B cell (primary cell): ENCODE measurements around the gene EZH1. TPM values are rescaled to one million over a fixed set of nuclear protein-coding genes. Genes with fewer than 3 reads are reported as not detected.

Experiments used
- ATAC-seq: fragments of 200-7000 bp; cut with Tn5 transposase; one replicate; pipeline ENCODE4 v1.10.0; 2021; ENCODE audit warnings: low read depth, mild to moderate bottlenecking, moderate number of reproducible peaks, moderate library complexity
- CTCF ChIA-PET: fragments of 350-600 bp; sonication (Branson Sonifier 250); formaldehyde crosslinking; loops from one replicate; lab custom pipeline; 2021; ENCODE audit warnings: antibody characterized with exemption, inconsistent platforms; lab: Charles Lee
- POLR2A ChIA-PET: fragments of 350-600 bp; sonication (Branson Sonifier 250); formaldehyde crosslinking; loops from one replicate; lab custom pipeline; 2021; ENCODE audit warnings: antibody characterized with exemption; lab: Charles Lee
- DNase-seq: peaks from one replicate; pipeline ENCODE4 v3.0.0; 2013
- H2AFZ ChIP-seq: 2 replicates; pipeline ENCODE4 v1.6.1; 2012; ENCODE audit warnings: mild to moderate bottlenecking, low read depth, low read length; ENCODE audit not compliant: insufficient read depth, poor library complexity, severe bottlenecking
- H3K27ac ChIP-seq, 2 donors: 1 replicate in 1 of 2; 2 replicates in 1 of 2; pipeline ENCODE4 v1.5.1; 2012 to 2013; ENCODE audit warnings: low read length in 2 of 2, mild to moderate bottlenecking in 2 of 2, moderate library complexity in 1 of 2
- H3K27me3 ChIP-seq, 4 experiments: fragments of 200-600 bp in 1 of 4; sonication (generic) in 1 of 4; replicated peaks in 1 of 4; 1 replicate in 2 of 4; 2 replicates in 2 of 4; pipeline versions ENCODE4 v1.6.1 to v1.7.0; 2013 to 2016; ENCODE audit warnings: low read length in 3 of 4, mild to moderate bottlenecking in 2 of 4, mixed read lengths in 1 of 4, moderate library complexity in 1 of 4; ENCODE audit not compliant: insufficient read depth in 4 of 4, control insufficient read depth in 3 of 4; ENCODE audit errors: control extremely low read depth in 1 of 4
- H3K36me3 ChIP-seq, 2 experiments: replicated peaks in 1 of 2; 1 replicate in 1 of 2; 2 replicates in 1 of 2; pipeline versions ENCODE4 v1.6.1 to v1.7.1; 2013; ENCODE audit warnings: low read length in 1 of 2; ENCODE audit not compliant: insufficient read depth in 2 of 2, control insufficient read depth in 1 of 2; ENCODE audit errors: control extremely low read depth in 1 of 2, extremely low read depth in 1 of 2
- H3K4me1 ChIP-seq, 2 donors: fragments of 200-600 bp in 1 of 2; sonication (generic) in 1 of 2; 1 replicate in 1 of 2; 2 replicates in 1 of 2; pipeline versions ENCODE4 v1.5.1 to v1.6.1; 2013 to 2017; ENCODE audit warnings: low read length in 2 of 2; ENCODE audit not compliant: control insufficient read depth in 2 of 2, insufficient read depth in 2 of 2
- H3K4me2 ChIP-seq: replicated peaks from 2 replicates; pipeline ENCODE3; 2012; ENCODE audit warnings: mild to moderate bottlenecking, low read depth, low read length; ENCODE audit not compliant: poor library complexity, severe bottlenecking
- H3K4me3 ChIP-seq, 5 experiments: fragments of 200-600 bp in 1 of 5; sonication (generic) in 1 of 5; 1 replicate in 3 of 5; 2 replicates in 2 of 5; pipeline versions ENCODE4 v1.5.1 to v1.7.0; 2011 to 2016; ENCODE audit warnings: low read length in 4 of 5, mild to moderate bottlenecking in 4 of 5, low read depth in 2 of 5, control low read depth in 1 of 5, moderate library complexity in 1 of 5; ENCODE audit not compliant: insufficient read depth in 1 of 5; ENCODE audit errors: control extremely low read depth in 1 of 5, extremely low read depth in 1 of 5
- H3K79me2 ChIP-seq: fragments of 200-600 bp; sonication (generic); one replicate; pipeline ENCODE4 v1.6.0; 2016; ENCODE audit warnings: low read length; ENCODE audit not compliant: control insufficient read depth, insufficient read depth
- H3K9ac ChIP-seq: fragments of 200-600 bp; sonication (generic); 2 replicates; pipeline ENCODE4 v1.6.1; 2017; ENCODE audit warnings: mild to moderate bottlenecking, low read length, moderate library complexity
- H3K9me3 ChIP-seq, 3 donors: one replicate each; pipeline versions ENCODE4 v1.6.1 to v1.7.1; 2013; ENCODE audit warnings: low read length in 2 of 3; ENCODE audit not compliant: control insufficient read depth in 2 of 3, insufficient read depth in 1 of 3; ENCODE audit errors: control extremely low read depth in 1 of 3
- H4K20me1 ChIP-seq: 2 replicates; pipeline ENCODE4 v1.6.0; 2012; ENCODE audit warnings: mild to moderate bottlenecking, low read length; ENCODE audit not compliant: insufficient read depth, control insufficient read depth, poor library complexity, severe bottlenecking
- H3K27ac Mint-ChIP-seq: one replicate; pipeline ENCODE4 v1.8.0; 2021; ENCODE audit warnings: mixed read lengths
- H3K27me3 Mint-ChIP-seq: one replicate; pipeline ENCODE4 v1.8.0; 2021; ENCODE audit warnings: mixed read lengths
- H3K4me1 Mint-ChIP-seq: one replicate; pipeline ENCODE4 v1.8.0; 2021; ENCODE audit warnings: mixed read lengths
- H3K4me3 Mint-ChIP-seq: one replicate; pipeline ENCODE4 v1.8.0; 2021; ENCODE audit warnings: mixed read lengths
- H3K9me3 Mint-ChIP-seq: one replicate; pipeline ENCODE4 v1.8.0; 2022; ENCODE audit warnings: mixed read lengths; ENCODE audit not compliant: insufficient read depth
- CTCF ChIP-seq: fragments of 200-600 bp; IDR thresholded peaks from one replicate; pipeline ENCODE4 v1.8.0; 2022; ENCODE audit warnings: antibody characterized with exemption, mild to moderate bottlenecking
- EZH2 ChIP-seq: IDR thresholded peaks from 2 replicates; pipeline ENCODE4 v1.6.1; 2012; ENCODE audit warnings: borderline replicate concordance, low read depth, mild to moderate bottlenecking, moderate library complexity, low read length; ENCODE audit not compliant: insufficient read depth, poor library complexity, severe bottlenecking
- WGBS: methylation state at CpG from one replicate; pipeline ENCODE4 v1.1.5; 2013; ENCODE audit warnings: missing lambda C conversion rate; ENCODE audit not compliant: insufficient coverage; 5-methylcytosine and 5-hydroxymethylcytosine counted together
- intact Hi-C: fragments of 100-400 bp; cut with micrococcal nuclease; formaldehyde crosslinking; loops from one replicate; pipeline ENCODE4 v1.10.0; 2022
- polyA plus RNA-seq: library from polyadenylated mRNA; depleted of rRNA; stranded (reverse); fragments of >200 nt; gene quantifications from 2 replicates; pipeline ENCODE4 v1.2.3, GENCODE V29; 2012
- total RNA-seq, 2 donors: library from RNA; stranded (reverse); fragments of 120-200 nt in 1 of 2; gene quantifications; 1 replicate in 1 of 2; 2 replicates in 1 of 2; pipeline versions ENCODE4 v1.2.3 to v1.2.4, GENCODE V29; 2013 to 2022

The EZH1 gene
- total and polyA plus RNA-seq, 2 donors (not counting 1 experiment from before 2014, with no cell fraction given): 115 to 169 TPM

GRCh38 chr17:42682722-42683403 is 62.0 kb downstream of the EZH1 start:
- H3K79me2 ChIP-seq: no peaks in the 10 kb centered on the region
- Mint-ChIP-seq H3K4me3 (peak overlapping the region; percentile 83), H3K27ac (no peak overlapping the region), H3K9me3 (no peaks in the 10 kb centered on the region), H3K4me1 (peaks cover 48% of the 10 kb centered on the region), H3K27me3 (no peaks in the 10 kb centered on the region)
- peaks cover 7% of the 10 kb centered on the region for H4K20me1 ChIP-seq
- 1% methylated on average over 34 of the region's 34 CpGs for WGBS
- CTCF ChIA-PET: interaction anchor here (1.3 to 1.6 kb wide), 3 partner anchors 12 to 104 kb away, joined by 3 to 4 read pairs (median 3); no protein-coding TSS in a partner anchor
- no peaks in the 10 kb centered on the region for H3K36me3 ChIP-seq
- H3K27me3 ChIP-seq: peaks cover 0 to 28% (median 11%) of the 10 kb centered on the region in 4 experiments
- H3K9me3 ChIP-seq: peaks cover 0 to 14% (median 0%) of the 10 kb centered on the region in 3 donors
- TF ChIP-seq CTCF (no peak), EZH2 (no peak)
- H3K27ac ChIP-seq: no peak overlapping the region
- POLR2A ChIA-PET: interaction anchor here (0.7 to 0.8 kb wide), 3 partner anchors 15 to 75 kb away, joined by 3 to 6 read pairs (median 6); no protein-coding TSS in a partner anchor
- intact Hi-C loops: no loop called here
- peak overlapping the region; percentile 62 for H2AFZ ChIP-seq
- peak overlapping the region; percentile 52 for H3K9ac ChIP-seq
- peaks cover 45 to 53% of the 10 kb centered on the region in 2 donors for H3K4me1 ChIP-seq
- DNase-seq: no peak
- no peak for ATAC-seq
- H3K4me3 ChIP-seq: peak overlapping the region in 4 of 5 experiments; percentile 21 to 65 (median 32)
- H3K4me2 ChIP-seq: peak overlapping the region; percentile 86
